Left hindlimb (tissue), 1 donor: ENCODE results near the gene GFRA4.

Source experiments
- DNase-seq: peaks from one replicate; pipeline ENCODE4 v3.0.0-alpha.2; 2018

GFRA4 gene

GRCh38 chr20:3693376-3693775, 30.2 kb upstream of the GFRA4 start:
- peak; percentile 24 for DNase-seq

- DNase-seq: peak; percentile 17
Observed at GRCh38 chr20:3692706-3693294, 29.6 kb upstream of the GFRA4 start.

GRCh38 chr20:3691897-3692296, 28.7 kb upstream of the GFRA4 start:
- DNase-seq: peak; percentile 2

GRCh38 chr20:3691306-3691705, 28.1 kb upstream of the GFRA4 start:
- peak; percentile 21 for DNase-seq

GRCh38 chr20:3690413-3690812, 27.2 kb upstream of the GFRA4 start:
- peak; percentile 10 for DNase-seq

- peak; percentile 16 for DNase-seq
Observed at GRCh38 chr20:3689978-3690377, 26.8 kb upstream of the GFRA4 start.

GRCh38 chr20:3687655-3688054, 24.5 kb upstream of the GFRA4 start:
- DNase-seq: peak; percentile 36

GRCh38 chr20:3686867-3687321, 23.7 kb upstream of the GFRA4 start:
- peak; percentile 91 for DNase-seq

GRCh38 chr20:3686421-3686820, 23.2 kb upstream of the GFRA4 start:
- DNase-seq: no peak

- no peak for DNase-seq
Observed at GRCh38 chr20:3685341-3685740, 22.1 kb upstream of the GFRA4 start.

- DNase-seq: peak; percentile 69
Observed at GRCh38 chr20:3681931-3682781, 19.0 kb upstream of the GFRA4 start, which contains the start of gene ADAM33. ADAM33 (minus strand) TSS chr20:3682010; CDS start chr20:3682004, 6 bp downstream.

GRCh38 chr20:3681352-3681930, 18.2 kb upstream of the GFRA4 start:
- no peak for DNase-seq

GRCh38 chr20:3680701-3681351, 17.6 kb upstream of the GFRA4 start:
- no peak for DNase-seq

GRCh38 chr20:3679749-3680700, 16.8 kb upstream of the GFRA4 start:
- no peak for DNase-seq

GRCh38 chr20:3678856-3679720, 15.9 kb upstream of the GFRA4 start:
- no peak for DNase-seq

- DNase-seq: no peak
Observed at GRCh38 chr20:3678198-3678597, 15.0 kb upstream of the GFRA4 start.

GRCh38 chr20:3677733-3678132, 14.5 kb upstream of the GFRA4 start:
- peak; percentile 80 for DNase-seq

- no peak for DNase-seq
Observed at GRCh38 chr20:3674995-3675900, 12.0 kb upstream of the GFRA4 start.

GRCh38 chr20:3674447-3674846, 11.2 kb upstream of the GFRA4 start:
- DNase-seq: no peak
